SK-N-MC (cell line): ENCODE data around the gene SCN8A.

ENCODE experiments used
- EZH2 ChIP-seq: fragments of 200-600 bp; sonication (generic); IDR thresholded peaks from one replicate; pipeline ENCODE4 v1.6.1; 2017; ENCODE audit warnings: antibody characterized with exemption
- FOXP2 ChIP-seq: optimal IDR thresholded peaks from 2 replicates; pipeline ENCODE3; 2011; ENCODE audit warnings: mild to moderate bottlenecking, moderate library complexity; ENCODE audit not compliant: insufficient read depth; ENCODE audit errors: extremely low read length, control extremely low read depth
- POLR2AphosphoS5 ChIP-seq: IDR thresholded peaks from 2 replicates; pipeline ENCODE4 v1.6.1; 2012; ENCODE audit warnings: mild to moderate bottlenecking, low read depth, low read length, borderline replicate concordance

DNA sequence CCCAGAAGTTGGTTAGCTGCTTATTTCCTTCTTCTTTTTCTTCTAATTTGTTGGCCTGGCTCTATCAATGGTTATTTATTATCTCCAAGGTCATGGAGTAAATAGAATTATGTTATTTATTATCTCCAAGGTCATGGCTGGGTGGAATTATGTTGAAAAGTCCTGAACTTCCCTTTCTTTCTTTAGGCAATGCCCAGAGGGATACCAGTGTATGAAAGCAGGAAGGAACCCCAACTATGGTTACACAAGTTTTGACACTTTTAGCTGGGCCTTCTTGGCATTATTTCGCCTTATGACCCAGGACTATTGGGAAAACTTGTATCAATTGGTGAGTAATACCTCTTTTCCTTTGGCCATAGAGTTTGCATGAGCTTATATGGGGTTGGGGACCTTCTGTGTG, 111.6 kb downstream of the SCN8A start:
- no peak for TF ChIP-seq POLR2AphosphoS5
- TF ChIP-seq EZH2, result no peak
- TF ChIP-seq FOXP2, result no peak
